Keratinocyte (primary cell): Measurements from ENCODE around the gene BTF3. TPM values are rescaled to one million over a fixed set of nuclear protein-coding genes. Genes with fewer than 3 reads are reported as not detected.

Experiments used
- DNase-seq: peaks from one replicate; pipeline ENCODE4 v3.0.0-alpha.2; 2011; ENCODE audit warnings: low read depth, missing footprints, low spot score
- FAIRE-seq: peaks from 2 replicates; lab custom pipeline; 2011; peaks lifted over from hg19 to GRCh38; lab: Jason Lieb, UNC
- H2AFZ ChIP-seq: 2 replicates; pipeline ENCODE4 v1.6.0; 2012; ENCODE audit warnings: low read length, control low read depth, inconsistent platforms; ENCODE audit not compliant: control insufficient read depth
- H3K27ac ChIP-seq: 2 replicates; pipeline ENCODE4 v1.5.1; 2011; ENCODE audit warnings: low read length; ENCODE audit not compliant: control insufficient read depth, insufficient read depth
- H3K27me3 ChIP-seq: 3 replicates; pipeline ENCODE4 v1.6.0; 2011; ENCODE audit warnings: low read length; ENCODE audit not compliant: control insufficient read depth, insufficient read depth; ENCODE audit errors: extremely low read depth
- H3K36me3 ChIP-seq, 2 experiments: 2 replicates in 1 of 2; 3 replicates in 1 of 2; pipeline ENCODE4 v1.5.1; 2011; ENCODE audit warnings: low read length in 2 of 2, mild to moderate bottlenecking in 1 of 2; ENCODE audit not compliant: control insufficient read depth in 2 of 2, insufficient read depth in 2 of 2; ENCODE audit errors: extremely low read depth in 1 of 2
- H3K4me1 ChIP-seq: 3 replicates; pipeline ENCODE4 v1.5.1; 2011; ENCODE audit warnings: low read length; ENCODE audit not compliant: control insufficient read depth, insufficient read depth; ENCODE audit errors: extremely low read depth
- H3K4me2 ChIP-seq: 3 replicates; pipeline ENCODE4 v1.6.0; 2011; ENCODE audit warnings: low read depth, low read length; ENCODE audit not compliant: control insufficient read depth, insufficient read depth; ENCODE audit errors: extremely low read depth
- H3K4me3 ChIP-seq, 3 experiments: fragments of 200-600 bp in 1 of 3; sonication (generic) in 1 of 3; 2 replicates in 2 of 3; 3 replicates in 1 of 3; pipeline ENCODE4 v1.5.1; 2011 to 2016; ENCODE audit warnings: low read length in 3 of 3, mild to moderate bottlenecking in 3 of 3, control low read depth in 2 of 3, inconsistent platforms in 1 of 3, low read depth in 1 of 3, mixed read lengths in 1 of 3, mixed run types in 1 of 3, moderate library complexity in 1 of 3; ENCODE audit not compliant: control insufficient read depth in 2 of 3, insufficient read depth in 2 of 3; ENCODE audit errors: extremely low read depth in 1 of 3
- H3K79me2 ChIP-seq: 2 replicates; pipeline ENCODE4 v1.6.0; 2012; ENCODE audit warnings: low read length; ENCODE audit not compliant: control insufficient read depth, insufficient read depth
- H3K9ac ChIP-seq: 3 replicates; pipeline ENCODE4 v1.6.0; 2011; ENCODE audit warnings: low read length; ENCODE audit not compliant: control insufficient read depth, insufficient read depth; ENCODE audit errors: extremely low read depth
- H3K9me1 ChIP-seq: 3 replicates; pipeline ENCODE4 v1.6.0; 2011; ENCODE audit warnings: low read length; ENCODE audit not compliant: control insufficient read depth, insufficient read depth; ENCODE audit errors: extremely low read depth
- H3K9me3 ChIP-seq: 2 replicates; pipeline ENCODE4 v1.5.1; 2012; ENCODE audit warnings: low read depth, low read length; ENCODE audit not compliant: control insufficient read depth
- H4K20me1 ChIP-seq: 3 replicates; pipeline ENCODE4 v1.6.0; 2011; ENCODE audit warnings: low read length; ENCODE audit not compliant: control insufficient read depth, insufficient read depth; ENCODE audit errors: extremely low read depth
- EZH2 ChIP-seq: IDR thresholded peaks from one replicate; pipeline ENCODE4 v1.6.1; 2012; ENCODE audit warnings: inconsistent platforms, mild to moderate bottlenecking, low read length, moderate library complexity
- dilution Hi-C: fragments of 300-500 bp; cut with MboI; formaldehyde crosslinking; loops from one replicate; pipeline ENCODE4 v1.7.0; 2020; ENCODE audit warnings: low sequenced_read_pairs; ENCODE audit not compliant: extremely low pct_ligation_motif_present
- polyA plus RNA-seq, 5 experiments: library from polyadenylated mRNA; depleted of rRNA in 3 of 5; stranded (reverse) in 3 of 5; stranded (forward) in 1 of 5; unstranded in 1 of 5; fragments of >200 nt; gene quantifications; 1 replicate in 1 of 5; 2 replicates in 3 of 5; 3 replicates in 1 of 5; pipeline versions ENCODE4 v1.2.1 to v1.2.3, GENCODE V29; 2011 to 2012; ENCODE audit warnings: missing spikeins in 2 of 5, low read depth in 1 of 5, low replicate concordance in 1 of 5
- TF ChIP-seq, protein P1 (sequence below), 3 experiments: IDR thresholded peaks in 1 of 3; conservative IDR thresholded peaks in 1 of 3; optimal IDR thresholded peaks in 1 of 3; 2 replicates in 2 of 3; 3 replicates in 1 of 3; pipeline versions ENCODE3 to v1.5.1; 2011; ENCODE audit warnings: low read length in 3 of 3, mild to moderate bottlenecking in 3 of 3, moderate library complexity in 2 of 3, control low read depth in 1 of 3, inconsistent platforms in 1 of 3; ENCODE audit not compliant: insufficient read depth in 2 of 3; ENCODE audit errors: extremely low read depth in 1 of 3

BTF3 gene
- polyA plus RNA-seq, 1 donor (not counting 4 experiments of a cell fraction or from before 2014, with no cell fraction given), result 857 TPM

GRCh38 chr5:73472116-73472515 is 26.1 kb upstream of the BTF3 start:
- no peak overlapping the region for H3K27ac ChIP-seq

DNA sequence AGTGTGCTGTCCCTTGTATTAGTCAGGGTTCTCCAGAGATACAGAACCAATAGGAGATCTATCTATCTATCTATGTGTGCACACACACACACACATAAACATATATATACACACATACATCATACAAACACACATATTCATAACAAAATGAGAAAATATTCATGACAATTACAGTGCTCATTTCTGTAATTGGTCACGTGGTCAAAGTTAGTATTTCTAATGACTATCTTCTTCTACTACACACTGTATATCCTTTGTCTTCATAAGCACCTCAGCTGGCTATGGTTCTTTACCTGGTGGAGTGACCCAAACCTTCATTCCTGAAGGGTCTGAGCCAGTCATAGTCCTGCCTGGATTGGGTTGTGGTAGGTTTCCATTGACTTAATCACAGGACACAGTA is 17.7 kb upstream of the BTF3 start:
- FAIRE-seq (no peak), DNase-seq (no peak)
- Histone ChIP-seq H3K9me1 (no peaks in the 10 kb centered on the region), H3K4me1 (no peaks in the 10 kb centered on the region), H3K4me2 (no peak overlapping the region), H4K20me1 (no peaks in the 10 kb centered on the region), H3K4me3 (no peak overlapping the region), H3K9ac (no peak overlapping the region), H3K9me3 (no peaks in the 10 kb centered on the region), H3K27ac (no peak overlapping the region), H3K27me3 (no peaks in the 10 kb centered on the region), H3K36me3 (no peaks in the 10 kb centered on the region), H3K79me2 (no peaks in the 10 kb centered on the region), H2AFZ (no peak overlapping the region)
- TF ChIP-seq, protein P1, sequence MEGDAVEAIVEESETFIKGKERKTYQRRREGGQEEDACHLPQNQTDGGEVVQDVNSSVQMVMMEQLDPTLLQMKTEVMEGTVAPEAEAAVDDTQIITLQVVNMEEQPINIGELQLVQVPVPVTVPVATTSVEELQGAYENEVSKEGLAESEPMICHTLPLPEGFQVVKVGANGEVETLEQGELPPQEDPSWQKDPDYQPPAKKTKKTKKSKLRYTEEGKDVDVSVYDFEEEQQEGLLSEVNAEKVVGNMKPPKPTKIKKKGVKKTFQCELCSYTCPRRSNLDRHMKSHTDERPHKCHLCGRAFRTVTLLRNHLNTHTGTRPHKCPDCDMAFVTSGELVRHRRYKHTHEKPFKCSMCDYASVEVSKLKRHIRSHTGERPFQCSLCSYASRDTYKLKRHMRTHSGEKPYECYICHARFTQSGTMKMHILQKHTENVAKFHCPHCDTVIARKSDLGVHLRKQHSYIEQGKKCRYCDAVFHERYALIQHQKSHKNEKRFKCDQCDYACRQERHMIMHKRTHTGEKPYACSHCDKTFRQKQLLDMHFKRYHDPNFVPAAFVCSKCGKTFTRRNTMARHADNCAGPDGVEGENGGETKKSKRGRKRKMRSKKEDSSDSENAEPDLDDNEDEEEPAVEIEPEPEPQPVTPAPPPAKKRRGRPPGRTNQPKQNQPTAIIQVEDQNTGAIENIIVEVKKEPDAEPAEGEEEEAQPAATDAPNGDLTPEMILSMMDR (optimal IDR thresholded peaks at IDR 0.05 in 1 of 3, IDR thresholded peaks at IDR 0.05 in 1 of 3, conservative IDR thresholded peaks at IDR 0.05 in 1 of 3; ENCODE audit: extremely low read depth in 1 of 3, insufficient read depth in 2 of 3, low read length in 3 of 3), result no peak
- no peak for TF ChIP-seq EZH2
- dilution Hi-C loops, result no loop called here

More at GRCh38 chr5:73472116-73472515, 26.1 kb upstream of the BTF3 start:
- Histone ChIP-seq H4K20me1 (no peaks in the 10 kb centered on the region), H2AFZ (no peak overlapping the region), H3K4me3 (no peak overlapping the region), H3K79me2 (no peaks in the 10 kb centered on the region), H3K36me3 (no peaks in the 10 kb centered on the region), H3K9ac (no peak overlapping the region), H3K9me3 (no peaks in the 10 kb centered on the region), H3K27me3 (no peaks in the 10 kb centered on the region), H3K4me1 (no peaks in the 10 kb centered on the region), H3K9me1 (no peaks in the 10 kb centered on the region), H3K4me2 (no peak overlapping the region)
- dilution Hi-C loops, result no loop called here
- TF ChIP-seq, protein P1 (optimal IDR thresholded peaks at IDR 0.05 in 1 of 3, IDR thresholded peaks at IDR 0.05 in 1 of 3, conservative IDR thresholded peaks at IDR 0.05 in 1 of 3; ENCODE audit: extremely low read depth in 1 of 3, insufficient read depth in 2 of 3, low read length in 3 of 3), result no peak
- no peak for TF ChIP-seq EZH2
- FAIRE-seq, result no peak
- DNase-seq, result no peak
